ENCODE results near the gene ST7. TPM values are rescaled to one million over a fixed set of nuclear protein-coding genes. Genes with fewer than 3 reads are reported as not detected.

Gene ST7
- total and polyA plus RNA-seq, 2 donors (not counting 1 experiment from before 2014, with no cell fraction given), result 2.3 to 4.6 TPM

DNA sequence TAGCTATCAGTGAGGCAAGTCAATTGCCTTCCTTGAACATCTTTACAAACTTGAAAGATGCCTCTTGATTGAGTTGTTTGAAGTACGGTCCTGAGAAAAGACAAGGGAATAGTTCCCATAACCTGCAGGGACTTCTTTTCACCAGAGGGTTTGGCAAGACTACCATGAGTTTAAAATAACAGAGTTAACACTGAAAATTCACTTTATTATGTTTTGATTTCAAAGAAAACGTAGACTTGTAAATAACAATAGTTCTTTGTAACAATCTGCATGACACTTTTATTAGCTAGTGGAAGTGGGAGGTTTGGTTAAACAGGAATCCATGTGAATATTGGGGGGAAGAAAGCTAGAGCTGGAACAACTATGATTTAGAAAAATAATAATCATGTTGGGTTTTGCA, 320.0 kb downstream of the ST7 start:
- Histone ChIP-seq H3K4me3 (ENCODE audit: control extremely low read depth in 1 of 5, extremely low read depth in 1 of 5, insufficient read depth in 1 of 5, low read depth in 2 of 5, low read length in 4 of 5) (no peak overlapping the region), H3K27me3 (replicated peaks in 1 of 4; ENCODE audit: control extremely low read depth in 1 of 4, control insufficient read depth in 3 of 4, insufficient read depth in 4 of 4, low read length in 3 of 4) (no peaks in the 10 kb centered on the region), H3K36me3 (replicated peaks in 1 of 2; ENCODE audit: control extremely low read depth in 1 of 2, control insufficient read depth in 1 of 2, extremely low read depth in 1 of 2, insufficient read depth in 2 of 2, low read length in 1 of 2) (no peaks in the 10 kb centered on the region), H4K20me1 (ENCODE audit: control insufficient read depth, insufficient read depth, low read length, poor library complexity, severe bottlenecking) (no peaks in the 10 kb centered on the region), H3K4me2 (replicated peaks; ENCODE audit: low read depth, low read length, poor library complexity, severe bottlenecking) (no peak overlapping the region), H3K9me3 (ENCODE audit: control extremely low read depth in 1 of 3, control insufficient read depth in 2 of 3, insufficient read depth in 1 of 3, low read length in 2 of 3) (no peaks in the 10 kb centered on the region), H3K79me2 (ENCODE audit: control insufficient read depth, insufficient read depth, low read length) (no peaks in the 10 kb centered on the region), H3K9ac (ENCODE audit: low read length) (no peak overlapping the region), H3K4me1 (ENCODE audit: control insufficient read depth in 2 of 2, insufficient read depth in 2 of 2, low read length in 2 of 2) (no peaks in the 10 kb centered on the region), H2AFZ (ENCODE audit: insufficient read depth, low read depth, low read length, poor library complexity, severe bottlenecking) (no peak overlapping the region), H3K27ac (ENCODE audit: low read length in 2 of 2) (no peak overlapping the region)
- POLR2A ChIA-PET, result no interaction called here
- H3K9me3 Mint-ChIP-seq (ENCODE audit: insufficient read depth), result no peaks in the 10 kb centered on the region
- CTCF ChIA-PET, result no interaction called here
- H3K27ac Mint-ChIP-seq, result no peak overlapping the region
- H3K4me1 Mint-ChIP-seq, result no peaks in the 10 kb centered on the region
- H3K4me3 Mint-ChIP-seq, result no peak overlapping the region
- intact Hi-C loops (cut with micrococcal nuclease), result no loop called here
- TF ChIP-seq EZH2 (IDR thresholded peaks at IDR 0.05; ENCODE audit: borderline replicate concordance, insufficient read depth, low read depth, low read length, poor library complexity, severe bottlenecking), result no peak
- TF ChIP-seq, protein P1, sequence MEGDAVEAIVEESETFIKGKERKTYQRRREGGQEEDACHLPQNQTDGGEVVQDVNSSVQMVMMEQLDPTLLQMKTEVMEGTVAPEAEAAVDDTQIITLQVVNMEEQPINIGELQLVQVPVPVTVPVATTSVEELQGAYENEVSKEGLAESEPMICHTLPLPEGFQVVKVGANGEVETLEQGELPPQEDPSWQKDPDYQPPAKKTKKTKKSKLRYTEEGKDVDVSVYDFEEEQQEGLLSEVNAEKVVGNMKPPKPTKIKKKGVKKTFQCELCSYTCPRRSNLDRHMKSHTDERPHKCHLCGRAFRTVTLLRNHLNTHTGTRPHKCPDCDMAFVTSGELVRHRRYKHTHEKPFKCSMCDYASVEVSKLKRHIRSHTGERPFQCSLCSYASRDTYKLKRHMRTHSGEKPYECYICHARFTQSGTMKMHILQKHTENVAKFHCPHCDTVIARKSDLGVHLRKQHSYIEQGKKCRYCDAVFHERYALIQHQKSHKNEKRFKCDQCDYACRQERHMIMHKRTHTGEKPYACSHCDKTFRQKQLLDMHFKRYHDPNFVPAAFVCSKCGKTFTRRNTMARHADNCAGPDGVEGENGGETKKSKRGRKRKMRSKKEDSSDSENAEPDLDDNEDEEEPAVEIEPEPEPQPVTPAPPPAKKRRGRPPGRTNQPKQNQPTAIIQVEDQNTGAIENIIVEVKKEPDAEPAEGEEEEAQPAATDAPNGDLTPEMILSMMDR (IDR thresholded peaks at IDR 0.05), result no peak
- no peak for DNase-seq
- no peak for ATAC-seq (ENCODE audit: low read depth)
- H3K27me3 Mint-ChIP-seq, result peaks cover 14% of the 10 kb centered on the region
- no CpG with 5 or more reads among the region's 2 CpGs for WGBS (ENCODE audit: insufficient coverage)

DNA sequence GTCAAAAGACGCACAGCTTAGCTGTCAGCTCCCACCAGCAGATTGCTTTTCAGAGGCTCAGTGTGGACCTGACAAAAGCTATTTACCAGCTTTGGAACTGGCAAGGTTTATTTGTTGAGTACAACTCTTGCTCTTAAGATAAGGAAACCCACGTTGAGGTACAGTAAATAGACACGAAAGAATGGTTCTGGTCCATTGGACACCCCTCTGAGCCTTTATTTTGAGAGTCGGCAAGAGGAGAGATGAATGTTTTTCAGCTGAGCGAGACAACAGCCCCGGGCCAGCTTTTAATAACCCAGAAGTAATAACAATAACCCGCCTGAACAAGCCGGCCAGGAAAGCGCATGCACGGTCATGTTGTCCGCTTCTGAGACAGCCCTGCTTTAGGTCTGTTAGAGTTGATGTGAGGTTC, 320.5 kb downstream of the ST7 start:
- Histone ChIP-seq H3K4me2 (replicated peaks; ENCODE audit: low read depth, low read length, poor library complexity, severe bottlenecking) (no peak overlapping the region), H3K36me3 (replicated peaks in 1 of 2; ENCODE audit: control extremely low read depth in 1 of 2, control insufficient read depth in 1 of 2, extremely low read depth in 1 of 2, insufficient read depth in 2 of 2, low read length in 1 of 2) (no peaks in the 10 kb centered on the region), H3K9ac (ENCODE audit: low read length) (no peak overlapping the region), H3K27ac (ENCODE audit: low read length in 2 of 2) (no peak overlapping the region), H2AFZ (ENCODE audit: insufficient read depth, low read depth, low read length, poor library complexity, severe bottlenecking) (no peak overlapping the region), H3K79me2 (ENCODE audit: control insufficient read depth, insufficient read depth, low read length) (no peaks in the 10 kb centered on the region), H3K4me1 (ENCODE audit: control insufficient read depth in 2 of 2, insufficient read depth in 2 of 2, low read length in 2 of 2) (no peaks in the 10 kb centered on the region), H3K4me3 (ENCODE audit: control extremely low read depth in 1 of 5, extremely low read depth in 1 of 5, insufficient read depth in 1 of 5, low read depth in 2 of 5, low read length in 4 of 5) (no peak overlapping the region), H4K20me1 (ENCODE audit: control insufficient read depth, insufficient read depth, low read length, poor library complexity, severe bottlenecking) (no peaks in the 10 kb centered on the region), H3K9me3 (ENCODE audit: control extremely low read depth in 1 of 3, control insufficient read depth in 2 of 3, insufficient read depth in 1 of 3, low read length in 2 of 3) (no peaks in the 10 kb centered on the region), H3K27me3 (replicated peaks in 1 of 4; ENCODE audit: control extremely low read depth in 1 of 4, control insufficient read depth in 3 of 4, insufficient read depth in 4 of 4, low read length in 3 of 4) (no peaks in the 10 kb centered on the region)
- DNase-seq (no peak), ATAC-seq (ENCODE audit: low read depth) (no peak)
- POLR2A ChIA-PET, result no interaction called here
- TF ChIP-seq, protein P1 (IDR thresholded peaks at IDR 0.05), result no peak
- no peak for TF ChIP-seq EZH2 (IDR thresholded peaks at IDR 0.05; ENCODE audit: borderline replicate concordance, insufficient read depth, low read depth, low read length, poor library complexity, severe bottlenecking)
- CTCF ChIA-PET, result no interaction called here
- no peak overlapping the region for H3K27ac Mint-ChIP-seq
- 88% methylated on average over 6 of the region's 11 CpGs for WGBS (ENCODE audit: insufficient coverage)
- no peak overlapping the region for H3K4me3 Mint-ChIP-seq
- no peaks in the 10 kb centered on the region for H3K9me3 Mint-ChIP-seq (ENCODE audit: insufficient read depth)
- no peaks in the 10 kb centered on the region for H3K4me1 Mint-ChIP-seq
- peaks cover 14% of the 10 kb centered on the region for H3K27me3 Mint-ChIP-seq
- intact Hi-C loops (cut with micrococcal nuclease), result no loop called here
